ENCODE results near the gene CFAP107.
"Not testable (repeated sequence)": the region's sequence is repeated elsewhere in the genome, so short reads cannot be mapped to it uniquely, and the experiment has no call there.

Gene CFAP107

DNA sequence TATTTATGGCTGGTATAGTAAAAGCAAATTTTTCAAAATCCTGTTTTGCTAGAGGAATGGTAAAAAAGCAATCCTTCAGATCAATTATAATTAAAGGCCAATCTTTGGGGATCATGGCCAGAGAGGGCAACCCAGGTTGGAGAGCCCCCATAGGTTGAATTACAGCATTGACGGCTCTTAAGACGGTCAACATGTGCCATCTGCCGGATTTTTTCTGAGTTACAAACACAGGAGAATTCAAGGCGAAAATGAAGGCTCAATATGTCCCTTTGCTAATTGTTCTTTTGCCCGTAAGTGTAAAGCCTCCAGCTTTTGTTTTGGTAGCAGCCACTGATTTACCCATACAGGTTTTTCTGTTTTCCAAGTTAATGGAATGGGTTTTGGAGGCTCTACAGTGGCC, 35.5 kb downstream of the CFAP107 start:
- not testable (repeated sequence) for DNase-seq

DNA sequence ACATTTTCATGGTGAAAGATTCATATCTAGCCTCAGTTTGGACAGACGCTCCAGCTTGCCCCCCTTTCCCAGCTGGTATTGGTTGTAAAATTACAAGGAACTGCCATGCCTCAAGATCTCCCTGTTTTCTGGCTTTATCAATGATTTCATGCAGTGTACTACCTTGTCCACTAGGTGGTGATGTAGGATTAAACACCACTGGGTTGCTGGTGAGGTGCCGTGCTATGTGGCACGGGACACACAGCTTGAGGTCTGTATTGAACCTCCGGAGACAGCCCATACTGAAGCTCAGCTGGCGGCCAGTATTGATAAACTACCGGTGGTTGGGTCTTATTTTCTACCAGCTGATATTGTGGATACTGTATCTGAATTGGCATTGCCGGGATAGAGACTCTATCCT, 37.8 kb downstream of the CFAP107 start:
- not testable (repeated sequence) for DNase-seq

DNA sequence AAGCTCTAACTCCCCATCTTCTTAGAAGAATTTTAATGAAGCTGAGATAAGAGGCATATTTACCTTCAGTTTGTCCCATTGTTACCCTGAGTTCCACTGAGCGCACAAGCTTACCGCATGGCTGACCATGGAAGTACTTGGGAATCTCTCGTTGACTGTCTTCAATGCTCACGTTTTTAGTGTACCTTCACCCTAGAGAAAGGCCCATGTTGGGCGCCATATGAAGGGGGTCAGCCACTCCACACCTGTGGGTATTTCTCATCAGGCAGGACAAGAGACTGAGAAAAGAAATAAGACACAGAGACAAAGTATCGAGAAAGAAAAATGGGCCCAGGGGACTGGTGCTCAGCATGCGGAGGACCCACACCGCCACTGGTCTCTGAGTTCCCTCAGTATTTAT, 38.7 kb downstream of the CFAP107 start:
- not testable (repeated sequence) for DNase-seq

DNA sequence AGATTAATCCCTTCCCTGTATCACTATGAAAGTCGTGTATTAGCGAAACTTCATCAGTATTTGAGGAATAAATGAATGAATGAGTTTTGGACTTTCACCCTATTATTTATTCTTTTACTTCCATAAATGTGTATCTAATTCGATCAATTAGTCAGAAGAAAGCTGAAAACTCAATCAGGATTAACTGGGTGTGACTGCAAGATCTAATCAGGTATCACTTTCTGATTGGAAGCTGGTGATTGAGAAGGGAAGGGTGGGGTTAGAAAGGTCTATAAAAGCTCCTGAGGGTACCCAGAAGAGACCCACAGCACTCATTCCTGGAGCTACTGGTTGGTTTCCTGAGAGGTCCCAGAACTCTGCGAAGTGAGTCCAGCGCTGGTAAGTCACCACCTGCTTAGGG, 45.1 kb downstream of the CFAP107 start, which contains the start of gene PRAMEF1:
PRAMEF1 (plus strand) TSS at position 301 of the 400 bp plus-strand sequence. CDS start 1,831 bp downstream, outside the sequence.
- not testable (repeated sequence) for DNase-seq

DNA sequence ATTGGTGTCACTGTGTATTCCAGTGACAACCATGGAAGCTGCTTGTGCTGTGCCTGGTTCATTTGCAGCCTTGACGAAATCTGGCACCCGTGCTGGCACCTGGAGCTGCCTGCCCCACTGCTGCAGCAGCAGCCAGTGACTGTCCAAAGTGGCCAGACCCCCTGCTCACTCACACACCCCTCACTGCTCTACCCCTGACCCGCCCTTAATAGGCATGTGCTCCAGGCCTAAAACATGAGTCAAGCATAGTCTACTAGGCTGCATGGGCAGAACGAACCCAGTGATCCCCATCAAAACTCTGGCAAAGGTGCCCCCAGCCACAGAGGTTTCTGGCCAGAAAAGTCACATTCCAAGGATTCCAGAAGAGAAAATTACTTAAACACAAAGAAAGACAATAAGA, 52.9 kb downstream of the CFAP107 start:
- DNase-seq: no peak

DNA sequence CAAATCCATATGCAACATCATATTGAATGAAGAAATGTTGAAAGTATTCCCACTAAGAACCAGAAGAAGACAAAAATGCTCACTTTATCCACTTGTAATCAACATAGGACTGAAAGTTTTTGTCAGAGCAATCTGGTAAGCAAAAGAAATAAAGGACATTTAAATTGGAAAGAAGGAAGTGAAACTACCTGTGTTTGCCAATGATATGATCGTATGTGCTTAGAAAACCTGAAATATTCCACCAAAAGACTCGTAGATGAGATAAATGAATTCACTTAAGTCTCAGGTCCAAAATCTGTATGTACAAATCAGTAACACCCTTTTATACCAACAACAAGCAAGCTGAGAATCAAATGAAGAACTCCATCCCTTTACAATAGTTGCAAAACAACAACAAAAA, 53.7 kb downstream of the CFAP107 start:
- no peak for DNase-seq

DNA sequence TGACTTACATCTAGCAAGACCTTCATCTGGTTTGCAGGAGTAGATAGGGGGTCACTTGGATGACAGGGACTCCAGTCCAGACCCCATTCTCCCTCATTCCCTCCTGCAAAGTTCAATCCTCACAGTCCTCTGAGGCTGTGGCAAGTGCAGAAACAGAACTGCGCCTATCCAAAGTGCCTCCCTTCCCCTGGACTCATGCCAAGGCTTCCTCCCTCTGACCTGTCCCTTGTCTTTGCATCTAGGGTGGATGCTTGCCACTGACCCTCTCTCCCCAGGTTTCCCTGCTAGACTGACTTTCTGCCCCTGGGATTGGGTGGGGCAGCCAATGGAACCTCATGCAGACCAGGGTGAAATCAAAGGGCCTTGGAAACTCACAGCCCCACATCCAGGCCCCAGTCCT, 63.9 kb downstream of the CFAP107 start:
- no peak for DNase-seq

DNA sequence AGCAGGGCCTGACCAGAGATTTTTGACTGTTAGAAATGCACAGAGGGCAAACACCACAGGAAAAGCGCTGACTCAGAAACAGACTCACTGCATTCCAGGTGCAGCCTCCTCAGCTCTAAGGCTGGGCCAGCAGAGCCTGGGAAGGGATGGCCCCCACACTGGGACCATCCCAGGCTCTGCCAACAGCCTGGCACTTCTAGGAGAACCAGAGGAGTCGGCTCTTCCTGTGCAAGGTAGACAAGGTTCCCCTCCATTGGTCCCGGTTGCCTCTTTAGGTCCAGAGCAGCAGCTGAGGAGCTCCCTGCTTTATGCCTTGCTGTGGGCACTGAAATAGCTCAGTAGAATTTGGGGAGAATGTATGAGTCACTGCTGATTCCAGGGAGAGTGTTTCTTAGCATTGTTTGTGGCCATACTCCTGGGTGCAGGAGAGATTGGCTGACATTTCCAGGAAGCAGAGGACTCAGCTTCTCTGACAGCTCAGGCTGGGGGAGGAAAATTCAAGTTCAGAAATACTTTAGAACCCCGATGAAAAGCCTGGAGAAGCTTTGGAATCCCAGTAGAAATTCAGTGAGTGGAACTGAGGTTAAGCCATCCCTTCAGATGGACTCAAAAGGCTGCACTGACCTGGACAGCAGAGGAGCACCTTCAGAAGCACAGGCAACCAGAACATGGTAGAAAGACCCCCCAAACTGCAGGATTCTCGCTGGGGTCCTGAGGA, 64.8 kb downstream of the CFAP107 start:
- no peak for DNase-seq

DNA sequence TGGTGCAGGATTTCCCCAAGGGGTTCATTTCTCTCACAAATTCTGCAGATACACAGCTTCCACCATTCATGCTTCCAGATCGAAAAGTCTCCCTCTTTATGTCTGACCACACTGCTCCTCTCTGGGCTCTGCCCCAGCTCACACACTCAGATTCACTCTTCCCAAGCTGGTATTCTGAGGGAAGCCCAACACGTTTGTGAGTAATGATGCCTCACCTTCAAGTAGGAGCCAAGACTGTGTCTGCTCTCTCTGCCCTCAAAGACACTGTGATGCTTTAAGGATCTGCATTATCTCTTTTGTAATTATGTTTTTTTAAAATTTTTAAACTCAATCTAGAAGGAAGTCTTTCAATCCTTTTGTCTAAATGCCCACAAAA, 65.4 kb downstream of the CFAP107 start:
- no peak for DNase-seq

Data from amniotic stem cell (primary cell).